HAP-1 (cell line): ENCODE data around the gene WDR11.
"Not testable (repeated sequence)": the region's sequence is repeated elsewhere in the genome, so short reads cannot be mapped to it uniquely, and the experiment has no call there.

Experiments used
- DNase-seq, 2 experiments: peaks; one replicate each; pipeline ENCODE4 v3.0.0-alpha.2; 2016 to 2020; ENCODE audit warnings: low spot score in 2 of 2
- H3K27me3 ChIP-seq: fragments of 250-450 bp; sonication (Bioruptor Pico); 2 replicates; pipeline ENCODE4 v1.5.1; 2020; ENCODE audit warnings: low read depth, mild to moderate bottlenecking, moderate library complexity
- H3K36me3 ChIP-seq: fragments of 250-450 bp; sonication (Bioruptor Pico); replicated peaks from 2 replicates; pipeline ENCODE4 v1.5.1; 2020; ENCODE audit warnings: mild to moderate bottlenecking
- H3K4me1 ChIP-seq: fragments of 250-450 bp; sonication (Bioruptor Pico); 2 replicates; pipeline ENCODE4 v1.5.1; 2020; ENCODE audit warnings: mild to moderate bottlenecking
- H3K4me3 ChIP-seq: fragments of 250-450 bp; sonication (Bioruptor Pico); 2 replicates; pipeline ENCODE4 v1.5.1; 2020; ENCODE audit warnings: mild to moderate bottlenecking, moderate library complexity
- H3K9me3 ChIP-seq: fragments of 250-450 bp; sonication (Bioruptor Pico); 2 replicates; pipeline ENCODE4 v1.5.1; 2020; ENCODE audit warnings: mild to moderate bottlenecking, moderate library complexity
- in situ Hi-C: fragments of 300-500 bp; cut with MboI; formaldehyde crosslinking; loops from 3 replicates; pipeline ENCODE4 v1.14.3; 2020; ENCODE audit warnings: low sequenced_read_pairs, inconsistent platforms, mixed read lengths

The WDR11 gene

GRCh38 chr10:120891365-120891764 lies 40.2 kb downstream of the WDR11 start:
- Histone ChIP-seq H3K4me1 (no peaks in the 10 kb centered on the region), H3K27me3 (no peaks in the 10 kb centered on the region), H3K36me3 (peaks cover 10% of the 10 kb centered on the region), H3K9me3 (no peaks in the 10 kb centered on the region), H3K4me3 (no peak overlapping the region)
- no peak for DNase-seq
- in situ Hi-C loops: no loop called here

GRCh38 chr10:120894556-120894955 lies 43.4 kb downstream of the WDR11 start:
- Histone ChIP-seq H3K4me1 (no peaks in the 10 kb centered on the region), H3K36me3 (peaks cover 10% of the 10 kb centered on the region), H3K4me3 (no peak overlapping the region), H3K9me3 (no peaks in the 10 kb centered on the region), H3K27me3 (no peaks in the 10 kb centered on the region)
- in situ Hi-C loops: no loop called here
- DNase-seq: no peak

- no peak for DNase-seq
- H3K4me3 ChIP-seq: no peak overlapping the region
- H3K36me3 ChIP-seq: peaks cover 15% of the 10 kb centered on the region
- no peaks in the 10 kb centered on the region for H3K27me3 ChIP-seq
- H3K4me1 ChIP-seq: no peaks in the 10 kb centered on the region
- in situ Hi-C loops: no loop called here
- no peaks in the 10 kb centered on the region for H3K9me3 ChIP-seq
Measured at GRCh38 chr10:120897343-120897742, 46.2 kb downstream of the WDR11 start.

- H3K4me3 ChIP-seq: no peak overlapping the region
- H3K36me3 ChIP-seq: peaks cover 56% of the 10 kb centered on the region
- H3K4me1 ChIP-seq: no peaks in the 10 kb centered on the region
- no peaks in the 10 kb centered on the region for H3K27me3 ChIP-seq
- in situ Hi-C loops: no loop called here
- H3K9me3 ChIP-seq: no peaks in the 10 kb centered on the region
- DNase-seq: no peak
Measured at GRCh38 chr10:120905268-120905667, 54.1 kb downstream of the WDR11 start.

- no peaks in the 10 kb centered on the region for H3K36me3 ChIP-seq
- H3K4me1 ChIP-seq: no peaks in the 10 kb centered on the region
- H3K4me3 ChIP-seq: no peak overlapping the region
- H3K9me3 ChIP-seq: no peaks in the 10 kb centered on the region
- DNase-seq: no peak
- in situ Hi-C loops: no loop called here
- no peaks in the 10 kb centered on the region for H3K27me3 ChIP-seq
Measured at GRCh38 chr10:120917521-120918250, 66.5 kb downstream of the WDR11 start.

- H3K36me3 ChIP-seq, H3K27me3 ChIP-seq, DNase-seq, H3K9me3 ChIP-seq, H3K4me3 ChIP-seq, in situ Hi-C loops, H3K4me1 ChIP-seq: not testable (repeated sequence)
Measured at GRCh38 chr10:120923886-120924285, 72.7 kb downstream of the WDR11 start.

- Histone ChIP-seq H3K4me1 (no peaks in the 10 kb centered on the region), H3K9me3 (no peaks in the 10 kb centered on the region), H3K27me3 (no peaks in the 10 kb centered on the region), H3K36me3 (no peaks in the 10 kb centered on the region), H3K4me3 (no peak overlapping the region)
- in situ Hi-C loops: loop anchor here (25.0 kb wide), 1 partner anchor 686 kb away; no protein-coding TSS in a partner anchor
- DNase-seq: no peak
Measured at GRCh38 chr10:120926611-120927010, 75.4 kb downstream of the WDR11 start.

GRCh38 chr10:120927352-120927751 lies 76.2 kb downstream of the WDR11 start:
- no peak for DNase-seq
- in situ Hi-C loops: loop anchor here (25.0 kb wide), 1 partner anchor 685 kb away; no protein-coding TSS in a partner anchor
- Histone ChIP-seq H3K36me3 (no peaks in the 10 kb centered on the region), H3K4me1 (no peaks in the 10 kb centered on the region), H3K27me3 (no peaks in the 10 kb centered on the region), H3K4me3 (no peak overlapping the region), H3K9me3 (no peaks in the 10 kb centered on the region)

GRCh38 chr10:120929166-120929565 lies 78.0 kb downstream of the WDR11 start:
- Histone ChIP-seq H3K4me3 (no peak overlapping the region), H3K9me3 (no peaks in the 10 kb centered on the region), H3K27me3 (no peaks in the 10 kb centered on the region), H3K36me3 (no peaks in the 10 kb centered on the region), H3K4me1 (no peaks in the 10 kb centered on the region)
- in situ Hi-C loops: loop anchor here (25.0 kb wide), 1 partner anchor 683 kb away; no protein-coding TSS in a partner anchor
- no peak for DNase-seq

GRCh38 chr10:120931423-120931822 lies 80.3 kb downstream of the WDR11 start:
- in situ Hi-C loops: loop anchor here (25.0 kb wide), 1 partner anchor 681 kb away; no protein-coding TSS in a partner anchor
- no peaks in the 10 kb centered on the region for H3K27me3 ChIP-seq
- no peak overlapping the region for H3K4me3 ChIP-seq
- H3K9me3 ChIP-seq: no peaks in the 10 kb centered on the region
- no peak for DNase-seq
- no peaks in the 10 kb centered on the region for H3K4me1 ChIP-seq
- no peaks in the 10 kb centered on the region for H3K36me3 ChIP-seq

GRCh38 chr10:120931999-120932398 lies 80.8 kb downstream of the WDR11 start:
- Histone ChIP-seq H3K4me1 (no peaks in the 10 kb centered on the region), H3K36me3 (no peaks in the 10 kb centered on the region), H3K4me3 (no peak overlapping the region), H3K9me3 (no peaks in the 10 kb centered on the region; the same call in 1 of the 2 replicates), H3K27me3 (no peaks in the 10 kb centered on the region)
- DNase-seq: no peak
- in situ Hi-C loops: loop anchor here (25.0 kb wide), 1 partner anchor 680 kb away; no protein-coding TSS in a partner anchor

- Histone ChIP-seq H3K4me3 (no peak overlapping the region), H3K36me3 (no peaks in the 10 kb centered on the region), H3K9me3 (no peaks in the 10 kb centered on the region; the same call in 1 of the 2 replicates), H3K4me1 (peaks cover 7% of the 10 kb centered on the region), H3K27me3 (no peaks in the 10 kb centered on the region)
- in situ Hi-C loops: loop anchor here (25.0 kb wide), 1 partner anchor 673 kb away; no protein-coding TSS in a partner anchor
- DNase-seq: no peak
Measured at GRCh38 chr10:120938822-120939221, 87.7 kb downstream of the WDR11 start.

- Histone ChIP-seq H3K27me3 (no peaks in the 10 kb centered on the region), H3K4me1 (peaks cover 7% of the 10 kb centered on the region), H3K9me3 (no peaks in the 10 kb centered on the region; the same call in 1 of the 2 replicates), H3K4me3 (no peak overlapping the region), H3K36me3 (no peaks in the 10 kb centered on the region)
- no peak for DNase-seq
- in situ Hi-C loops: loop anchor here (5.0 to 25.0 kb wide), 2 partner anchors 672 to 962 kb away; no protein-coding TSS in a partner anchor
Measured at GRCh38 chr10:120940299-120940900, 89.2 kb downstream of the WDR11 start.

GRCh38 chr10:120941501-120941900 lies 90.3 kb downstream of the WDR11 start:
- H3K27me3 ChIP-seq: no peaks in the 10 kb centered on the region
- DNase-seq: no peak
- H3K4me1 ChIP-seq: peaks cover 7% of the 10 kb centered on the region
- no peaks in the 10 kb centered on the region for H3K36me3 ChIP-seq
- in situ Hi-C loops: loop anchor here (5.0 to 25.0 kb wide), 2 partner anchors 671 to 961 kb away; no protein-coding TSS in a partner anchor
- no peaks in the 10 kb centered on the region; the same call in 1 of the 2 replicates for H3K9me3 ChIP-seq
- H3K4me3 ChIP-seq: no peak overlapping the region
